Endodermal cell (in vitro differentiated cells): Measurements from ENCODE around the gene TBRG4. TPM values are rescaled to one million over a fixed set of nuclear protein-coding genes. Genes with fewer than 3 reads are reported as not detected.

ENCODE experiments used
- DNase-seq: peaks from one replicate; pipeline ENCODE4 v3.0.0-alpha.2; 2017
- H3K27ac ChIP-seq: 2 replicates; pipeline ENCODE4 v1.5.1; 2013; ENCODE audit warnings: mild to moderate bottlenecking, low read depth, low read length, moderate library complexity
- H3K27me3 ChIP-seq: 2 replicates; pipeline ENCODE4 v1.6.1; 2013; ENCODE audit warnings: mild to moderate bottlenecking, low read length, moderate library complexity; ENCODE audit not compliant: insufficient read depth, control insufficient read depth, poor library complexity, severe bottlenecking
- H3K36me3 ChIP-seq: 2 replicates; pipeline ENCODE4 v1.7.0; 2013; ENCODE audit warnings: mild to moderate bottlenecking, low read length, moderate library complexity; ENCODE audit not compliant: control insufficient read depth, insufficient read depth
- H3K4me1 ChIP-seq: one replicate; pipeline ENCODE4 v1.7.0; 2013; ENCODE audit warnings: low read length; ENCODE audit not compliant: control insufficient read depth, insufficient read depth
- H3K4me3 ChIP-seq: 2 replicates; pipeline ENCODE4 v1.5.1; 2013; ENCODE audit warnings: mild to moderate bottlenecking, low read length, moderate library complexity
- H3K9ac ChIP-seq: 2 replicates; pipeline ENCODE4 v1.6.1; 2013; ENCODE audit warnings: mild to moderate bottlenecking, low read length, moderate library complexity; ENCODE audit not compliant: poor library complexity, severe bottlenecking; ENCODE audit errors: extremely low read depth
- H3K9me3 ChIP-seq: 2 replicates; pipeline ENCODE4 v1.6.1; 2013; ENCODE audit warnings: mild to moderate bottlenecking, low read length, moderate library complexity; ENCODE audit not compliant: control insufficient read depth
- H3K27ac Mint-ChIP-seq: 2 replicates; pipeline ENCODE4 v1.8.0; 2020; ENCODE audit warnings: mixed read lengths
- H3K27me3 Mint-ChIP-seq: 2 replicates; pipeline ENCODE4 v1.8.0; 2021; ENCODE audit warnings: mild to moderate bottlenecking, mixed read lengths; ENCODE audit not compliant: insufficient read depth
- H3K36me3 Mint-ChIP-seq: 2 replicates; pipeline ENCODE4 v1.8.0; 2020; ENCODE audit warnings: low read depth, mixed read lengths
- H3K4me1 Mint-ChIP-seq: 2 replicates; pipeline ENCODE4 v1.8.0; 2020; ENCODE audit warnings: mixed read lengths
- H3K4me3 Mint-ChIP-seq: 2 replicates; pipeline ENCODE4 v1.8.0; 2020; ENCODE audit warnings: mild to moderate bottlenecking, moderate library complexity, mixed read lengths
- H3K9me3 Mint-ChIP-seq: 2 replicates; pipeline ENCODE4 v1.8.0; 2020; ENCODE audit warnings: mild to moderate bottlenecking, mixed read lengths
- CTCF ChIP-seq: fragments of 200-600 bp; sonication (generic); conservative IDR thresholded peaks from 2 replicates; pipeline ENCODE4 v1.5.0; 2021; ENCODE audit warnings: antibody characterized with exemption, mild to moderate bottlenecking
- WGBS, 2 experiments: methylation state at CpG; one replicate each; pipeline versions ENCODE4 v1.1.5 to v1.1.7; 2013; ENCODE audit warnings: missing lambda C conversion rate in 2 of 2, mixed read lengths in 1 of 2; ENCODE audit not compliant: insufficient coverage in 1 of 2, insufficient read length in 1 of 2; 5-methylcytosine and 5-hydroxymethylcytosine counted together
- total RNA-seq, 2 donors: library from RNA; stranded (reverse); fragmentation: NEBNext Ultra II Directional in 1 of 2; extraction: Animal tissue kit (Norgen Biotek cat#: 25700) in 1 of 2; gene quantifications; 2 replicates in 1 of 2; 3 replicates in 1 of 2; pipeline ENCODE4 v1.2.1, GENCODE V29; 2021

TBRG4 gene
- total RNA-seq, 2 donors from 2014 or later, result 66.7 to 95.9 TPM

- Mint-ChIP-seq H3K9me3 (no peaks in the 10 kb centered on the region), H3K27me3 (peaks cover 16% of the 10 kb centered on the region), H3K4me1 (peaks cover 6% of the 10 kb centered on the region), H3K4me3 (peak overlapping the region; percentile 61), H3K36me3 (no peaks in the 10 kb centered on the region), H3K27ac (no peak overlapping the region)
- 48 to 77% methylated on average over 12 to 29 of the region's 29 CpGs for WGBS, 2 experiments
- no peak for DNase-seq
- Histone ChIP-seq H3K36me3 (no peaks in the 10 kb centered on the region), H3K9ac (no peak overlapping the region), H3K27me3 (peaks cover 14% of the 10 kb centered on the region), H3K4me1 (no peaks in the 10 kb centered on the region), H3K4me3 (peak overlapping the region; percentile 29), H3K9me3 (no peaks in the 10 kb centered on the region), H3K27ac (no peak overlapping the region)
- TF ChIP-seq CTCF, result no peak
Measured at GRCh38 chr7:45088146-45088701, 23.3 kb downstream of the TBRG4 start.

DNA sequence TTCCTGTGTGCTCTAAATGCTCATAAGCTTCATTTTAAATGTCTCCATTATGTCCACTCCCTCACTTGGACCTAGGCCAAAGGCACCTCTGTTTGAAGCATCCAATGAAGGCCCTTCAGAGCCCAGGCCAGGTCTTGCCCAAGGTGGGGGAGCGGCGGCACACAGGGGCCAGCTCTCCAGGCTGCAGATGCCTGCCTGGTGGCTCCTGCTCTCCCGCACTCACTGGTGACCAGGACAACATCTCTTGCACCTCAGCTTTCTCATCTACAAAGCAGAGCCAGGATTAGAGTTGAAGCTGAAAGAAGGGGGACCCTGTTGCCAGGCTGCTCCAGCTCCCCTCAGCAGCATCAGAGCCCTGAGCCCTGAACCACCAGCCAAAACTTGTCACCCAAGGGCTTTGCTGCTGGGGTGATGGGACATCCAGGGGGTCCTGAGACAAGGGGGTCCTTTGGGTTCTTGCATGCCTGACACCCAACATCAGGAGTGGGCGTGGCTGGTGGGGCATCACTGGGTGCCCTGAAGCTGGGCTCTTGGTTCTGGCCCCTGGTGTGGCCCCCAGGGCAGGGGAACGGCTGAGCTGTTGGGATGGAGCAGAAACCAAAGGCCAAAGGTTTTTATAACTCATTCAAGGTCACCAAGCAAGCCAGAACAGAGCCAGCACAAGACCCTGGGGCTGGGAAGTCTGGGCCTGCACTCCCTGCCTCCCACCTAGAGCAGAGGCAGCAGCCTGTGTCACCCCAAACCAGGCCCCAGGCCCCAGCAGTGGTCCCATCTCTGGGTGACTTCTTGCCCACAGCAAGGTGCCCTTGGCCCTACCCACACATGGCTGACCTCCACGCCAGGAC is 24.0 kb downstream of the TBRG4 start:
- no peaks in the 10 kb centered on the region for H3K36me3 Mint-ChIP-seq
- no peak for TF ChIP-seq CTCF
- no peak overlapping the region for H3K27ac ChIP-seq

GRCh38 chr7:45086331-45087065 is 25.0 kb downstream of the TBRG4 start:
- Histone ChIP-seq H3K36me3 (no peaks in the 10 kb centered on the region), H3K9ac (no peak overlapping the region), H3K4me3 (no peak overlapping the region), H3K9me3 (no peaks in the 10 kb centered on the region), H3K4me1 (no peaks in the 10 kb centered on the region), H3K27ac (no peak overlapping the region), H3K27me3 (peaks cover 14% of the 10 kb centered on the region)
- Mint-ChIP-seq H3K27ac (no peak overlapping the region), H3K4me1 (no peaks in the 10 kb centered on the region), H3K36me3 (no peaks in the 10 kb centered on the region), H3K27me3 (peaks cover 15% of the 10 kb centered on the region), H3K4me3 (no peak overlapping the region), H3K9me3 (no peaks in the 10 kb centered on the region)
- 88 to 96% methylated on average over 12 to 15 of the region's 15 CpGs for WGBS, 2 experiments
- no peak for TF ChIP-seq CTCF
- no peak for DNase-seq

More for the DNA sequence above, 24.0 kb downstream of the TBRG4 start:
- H3K27me3 Mint-ChIP-seq, result peaks cover 16% of the 10 kb centered on the region
- WGBS, 2 experiments, result 93 to 95% methylated on average over 3 to 6 of the region's 6 CpGs
- H3K4me1 Mint-ChIP-seq, result peaks cover 2% of the 10 kb centered on the region
- H3K4me3 Mint-ChIP-seq, result peak overlapping the region; percentile 61
- Histone ChIP-seq H3K9me3 (no peaks in the 10 kb centered on the region), H3K36me3 (no peaks in the 10 kb centered on the region), H3K4me3 (peak overlapping the region; percentile 29), H3K27me3 (peaks cover 14% of the 10 kb centered on the region), H3K9ac (no peak overlapping the region), H3K4me1 (no peaks in the 10 kb centered on the region)
- H3K27ac Mint-ChIP-seq, result no peak overlapping the region
- no peaks in the 10 kb centered on the region for H3K9me3 Mint-ChIP-seq
- DNase-seq, result no peak
